K562 (cell line): Measurements from ENCODE around the gene MCL1. TPM values are rescaled to one million over a fixed set of nuclear protein-coding genes. Genes with fewer than 3 reads are reported as not detected.

Experiments
- CREM ChIP-seq: IDR thresholded peaks from 2 replicates; pipeline ENCODE4 v1.6.1; 2014; ENCODE audit warnings: antibody characterized with exemption, low read depth
- NEUROD1 ChIP-seq: fragments of 150-350 bp; IDR thresholded peaks from 2 replicates; pipeline ENCODE4 v1.6.1; 2014; ENCODE audit warnings: borderline replicate concordance, low read length, low read depth; ENCODE audit not compliant: partially characterized antibody
- TBP ChIP-seq: optimal IDR thresholded peaks from 2 replicates; pipeline ENCODE3; 2011; ENCODE audit warnings: low read depth, low read length, improper control_type of control experiment
- XRCC4 ChIP-seq: IDR thresholded peaks from one replicate; pipeline ENCODE4 v1.6.1; 2011; ENCODE audit not compliant: insufficient read depth, insufficient read length; ENCODE audit errors: extremely low read depth
- polyA plus RNA-seq, 8 experiments: library from polyadenylated mRNA; depleted of rRNA in 4 of 8; stranded (reverse) in 5 of 8; unstranded in 3 of 8; fragments of >200 nt; fragmentation: Nextera tagmentation in 2 of 8; fragmentation: Illumina TruSeq in 1 of 8; extraction: Ambion mirVana in 2 of 8; extraction: Trizol in 1 of 8; gene quantifications; 2 replicates each; pipeline versions ENCODE4 v1.2.1 to v1.2.3, GENCODE V29; 2011 to 2014; ENCODE audit warnings: inconsistent platforms in 1 of 8, missing spikeins in 1 of 8
- total RNA-seq, 7 experiments: library from RNA; depleted of rRNA in 6 of 7; stranded (reverse); fragments of >200 nt in 6 of 7; fragmentation: Illumina TruSeq in 2 of 7; extraction: Trizol in 2 of 7; gene quantifications; 2 replicates each; pipeline versions ENCODE4 v1.2.1 to v1.2.3, GENCODE V29; 2011 to 2021; ENCODE audit warnings: low replicate concordance in 1 of 7
- TF ChIP-seq, protein P1 (sequence below): sonication (generic); formaldehyde crosslinking; IDR thresholded peaks from 2 replicates; pipeline ENCODE4 v1.4.0; 2020; ENCODE audit warnings: mild to moderate bottlenecking, missing genetic modification reagents
- TF ChIP-seq, protein P2 (sequence below): fragments of 450-650 bp; IDR thresholded peaks from 2 replicates; pipeline ENCODE4 v1.6.1; 2014; ENCODE audit warnings: low read depth, mild to moderate bottlenecking, moderate library complexity, borderline replicate concordance
- TF ChIP-seq, protein P3 (sequence below): fragments of 450-650 bp; IDR thresholded peaks from 2 replicates; pipeline ENCODE4 v1.7.0; 2016; ENCODE audit warnings: borderline replicate concordance

Gene MCL1
- total and polyA plus RNA-seq, 9 of the 15 experiments (the other 6 are each of a cell fraction or from before 2014, with no cell fraction given) = 27.1 to 224 (median 138) TPM

DNA sequence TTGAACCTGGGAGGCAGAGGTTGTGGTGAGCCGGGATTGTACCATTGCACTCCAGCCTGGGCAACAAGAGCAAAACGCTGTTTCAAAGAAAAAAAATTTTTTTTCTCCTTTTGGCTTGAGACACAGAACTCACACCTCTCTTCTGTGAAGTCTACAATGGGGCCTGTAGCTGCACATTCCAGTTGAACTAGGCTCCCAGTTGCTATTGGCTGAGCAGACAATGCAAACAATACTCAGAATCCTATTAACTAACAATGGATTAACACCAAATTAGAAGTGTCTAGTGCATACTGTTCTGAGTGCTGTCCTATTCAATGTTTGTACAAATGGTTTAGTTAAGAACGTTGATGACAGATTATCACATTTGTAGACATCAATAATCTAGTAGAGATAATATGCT lies 17.6 kb upstream of the MCL1 start (continued):
- TF ChIP-seq, protein P1, sequence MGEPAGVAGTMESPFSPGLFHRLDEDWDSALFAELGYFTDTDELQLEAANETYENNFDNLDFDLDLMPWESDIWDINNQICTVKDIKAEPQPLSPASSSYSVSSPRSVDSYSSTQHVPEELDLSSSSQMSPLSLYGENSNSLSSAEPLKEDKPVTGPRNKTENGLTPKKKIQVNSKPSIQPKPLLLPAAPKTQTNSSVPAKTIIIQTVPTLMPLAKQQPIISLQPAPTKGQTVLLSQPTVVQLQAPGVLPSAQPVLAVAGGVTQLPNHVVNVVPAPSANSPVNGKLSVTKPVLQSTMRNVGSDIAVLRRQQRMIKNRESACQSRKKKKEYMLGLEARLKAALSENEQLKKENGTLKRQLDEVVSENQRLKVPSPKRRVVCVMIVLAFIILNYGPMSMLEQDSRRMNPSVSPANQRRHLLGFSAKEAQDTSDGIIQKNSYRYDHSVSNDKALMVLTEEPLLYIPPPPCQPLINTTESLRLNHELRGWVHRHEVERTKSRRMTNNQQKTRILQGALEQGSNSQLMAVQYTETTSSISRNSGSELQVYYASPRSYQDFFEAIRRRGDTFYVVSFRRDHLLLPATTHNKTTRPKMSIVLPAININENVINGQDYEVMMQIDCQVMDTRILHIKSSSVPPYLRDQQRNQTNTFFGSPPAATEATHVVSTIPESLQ (CRISPR knock-in tag) = no peak
- no peak for TF ChIP-seq TBP
- no peak for TF ChIP-seq NEUROD1
- TF ChIP-seq, protein P2, sequence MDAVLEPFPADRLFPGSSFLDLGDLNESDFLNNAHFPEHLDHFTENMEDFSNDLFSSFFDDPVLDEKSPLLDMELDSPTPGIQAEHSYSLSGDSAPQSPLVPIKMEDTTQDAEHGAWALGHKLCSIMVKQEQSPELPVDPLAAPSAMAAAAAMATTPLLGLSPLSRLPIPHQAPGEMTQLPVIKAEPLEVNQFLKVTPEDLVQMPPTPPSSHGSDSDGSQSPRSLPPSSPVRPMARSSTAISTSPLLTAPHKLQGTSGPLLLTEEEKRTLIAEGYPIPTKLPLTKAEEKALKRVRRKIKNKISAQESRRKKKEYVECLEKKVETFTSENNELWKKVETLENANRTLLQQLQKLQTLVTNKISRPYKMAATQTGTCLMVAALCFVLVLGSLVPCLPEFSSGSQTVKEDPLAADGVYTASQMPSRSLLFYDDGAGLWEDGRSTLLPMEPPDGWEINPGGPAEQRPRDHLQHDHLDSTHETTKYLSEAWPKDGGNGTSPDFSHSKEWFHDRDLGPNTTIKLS = no peak
- no peak for TF ChIP-seq XRCC4
- no peak for TF ChIP-seq CREM
- TF ChIP-seq, protein P3, sequence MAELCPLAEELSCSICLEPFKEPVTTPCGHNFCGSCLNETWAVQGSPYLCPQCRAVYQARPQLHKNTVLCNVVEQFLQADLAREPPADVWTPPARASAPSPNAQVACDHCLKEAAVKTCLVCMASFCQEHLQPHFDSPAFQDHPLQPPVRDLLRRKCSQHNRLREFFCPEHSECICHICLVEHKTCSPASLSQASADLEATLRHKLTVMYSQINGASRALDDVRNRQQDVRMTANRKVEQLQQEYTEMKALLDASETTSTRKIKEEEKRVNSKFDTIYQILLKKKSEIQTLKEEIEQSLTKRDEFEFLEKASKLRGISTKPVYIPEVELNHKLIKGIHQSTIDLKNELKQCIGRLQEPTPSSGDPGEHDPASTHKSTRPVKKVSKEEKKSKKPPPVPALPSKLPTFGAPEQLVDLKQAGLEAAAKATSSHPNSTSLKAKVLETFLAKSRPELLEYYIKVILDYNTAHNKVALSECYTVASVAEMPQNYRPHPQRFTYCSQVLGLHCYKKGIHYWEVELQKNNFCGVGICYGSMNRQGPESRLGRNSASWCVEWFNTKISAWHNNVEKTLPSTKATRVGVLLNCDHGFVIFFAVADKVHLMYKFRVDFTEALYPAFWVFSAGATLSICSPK = no peak
